Caki2 (cell line): Measurements from ENCODE around the gene SERGEF. TPM values are rescaled to one million over a fixed set of nuclear protein-coding genes. Genes with fewer than 3 reads are reported as not detected.
"Not testable (repeated sequence)": the region's sequence is repeated elsewhere in the genome, so short reads cannot be mapped to it uniquely, and the experiment has no call there.

ENCODE experiments used
- DNase-seq: peaks from one replicate; pipeline ENCODE4 v3.0.0-alpha.2; 2015; ENCODE audit warnings: low read depth
- in situ Hi-C: cut with HindIII; loops from 2 replicates; pipeline ENCODE4 v1.10.0; 2016; ENCODE audit warnings: low sequenced_read_pairs, low pct_unique_long_range_greater_than_20kb, mixed read lengths
- total RNA-seq: library from RNA; depleted of rRNA; stranded (reverse); fragments of >200 nt; shearing (Covaris generic); gene quantifications from 2 replicates; pipeline ENCODE4 v1.2.3, GENCODE V29; 2014; ENCODE audit warnings: low replicate concordance

The SERGEF gene
- total RNA-seq, 1 experiment from 2014 or later = 47.1 TPM

GRCh38 chr11:18005376-18006129 lies 7.3 kb downstream of the SERGEF start:
- in situ Hi-C loops = no loop called here

DNA sequence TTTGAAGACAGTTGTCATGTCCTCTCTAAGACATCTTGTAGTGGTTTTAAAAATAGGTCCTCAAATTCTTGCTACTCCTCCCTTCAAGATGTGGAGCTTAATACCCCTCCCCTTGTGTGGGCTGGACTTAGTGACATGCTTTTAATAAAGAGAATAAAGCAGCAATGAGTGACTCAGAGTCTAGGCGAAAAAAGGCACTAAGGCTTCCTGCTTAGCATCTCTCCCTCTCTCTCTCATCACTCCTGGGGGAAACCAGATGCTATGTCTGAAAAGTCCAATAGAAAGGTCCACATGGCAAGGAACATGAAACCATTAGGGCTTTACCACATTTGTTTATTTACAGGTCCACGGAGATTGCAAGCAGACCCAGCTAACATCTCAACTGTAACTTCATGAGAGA lies 11.7 kb downstream of the SERGEF start:
- in situ Hi-C loops = no loop called here

More at GRCh38 chr11:18005376-18006129, 7.3 kb downstream of the SERGEF start:
- no peak for DNase-seq

GRCh38 chr11:18000760-18001159 lies 12.1 kb downstream of the SERGEF start:
- in situ Hi-C loops = no loop called here
- no peak for DNase-seq

More for the DNA sequence above, 11.7 kb downstream of the SERGEF start:
- no peak for DNase-seq

DNA sequence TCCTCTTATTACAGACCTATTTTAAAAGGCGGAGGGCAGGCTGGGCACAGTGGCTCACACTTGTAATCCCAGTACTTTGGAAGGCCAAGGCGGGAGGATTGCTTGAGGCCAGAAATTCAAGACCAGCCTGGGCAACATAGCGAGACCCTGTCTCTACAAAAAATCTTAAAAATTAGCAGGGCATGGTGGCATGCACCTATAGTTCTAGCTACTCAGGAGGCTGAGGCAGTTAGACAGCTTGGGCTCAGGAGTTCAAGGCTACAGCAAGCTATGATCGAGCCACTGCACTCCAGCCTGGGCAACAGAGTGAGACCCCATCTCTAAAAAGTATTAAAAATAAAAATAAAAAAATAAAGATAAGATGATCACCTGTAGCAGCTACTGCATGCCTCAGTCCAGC lies 12.7 kb downstream of the SERGEF start:
- in situ Hi-C loops, DNase-seq: not testable (repeated sequence)

- no peak for DNase-seq
- in situ Hi-C loops = no loop called here
Measured at GRCh38 chr11:17992916-17993315, 19.9 kb downstream of the SERGEF start.

GRCh38 chr11:17991783-17992433 lies 20.9 kb downstream of the SERGEF start:
- DNase-seq = peak; percentile 21
- in situ Hi-C loops = no loop called here

DNA sequence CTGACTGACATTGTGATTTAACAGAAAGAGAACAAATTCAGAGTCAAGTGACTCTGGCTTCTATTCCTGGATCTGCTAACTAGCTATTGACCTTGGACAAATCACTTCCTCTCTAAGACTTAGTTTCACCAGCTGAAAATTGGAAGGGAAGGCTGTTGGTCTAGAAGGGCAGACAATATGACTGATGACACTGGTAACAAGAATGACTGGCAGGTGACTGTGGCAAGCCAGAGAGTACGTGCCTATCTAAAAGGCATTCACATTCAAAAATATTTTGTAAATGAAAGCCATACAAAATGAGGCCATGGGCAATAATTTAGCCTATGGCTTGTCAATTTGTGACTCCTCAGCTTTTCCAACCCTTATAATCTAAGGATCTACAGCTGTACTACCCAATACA lies 23.5 kb downstream of the SERGEF start:
- in situ Hi-C loops = no loop called here
- DNase-seq = no peak

DNA sequence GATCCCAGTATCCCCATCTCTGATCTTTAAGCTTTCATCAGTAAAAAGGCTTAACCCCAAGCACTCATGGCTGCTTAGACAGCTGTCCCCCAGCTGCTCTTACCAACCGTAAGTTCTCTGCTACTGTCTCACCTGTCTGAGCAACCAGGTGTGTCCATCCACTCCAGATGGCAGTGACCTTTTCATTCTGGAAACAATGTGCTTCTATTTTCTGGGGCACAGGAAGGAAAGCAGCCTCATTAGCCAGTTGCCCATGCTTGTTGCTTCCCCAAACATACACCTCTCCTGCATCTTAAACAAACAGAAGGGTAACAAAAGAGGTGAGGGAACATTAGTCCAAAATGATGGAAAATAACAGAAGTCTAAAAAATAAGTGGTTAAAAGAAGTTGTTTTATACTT lies 24.4 kb downstream of the SERGEF start:
- DNase-seq = no peak
- in situ Hi-C loops = no loop called here

DNA sequence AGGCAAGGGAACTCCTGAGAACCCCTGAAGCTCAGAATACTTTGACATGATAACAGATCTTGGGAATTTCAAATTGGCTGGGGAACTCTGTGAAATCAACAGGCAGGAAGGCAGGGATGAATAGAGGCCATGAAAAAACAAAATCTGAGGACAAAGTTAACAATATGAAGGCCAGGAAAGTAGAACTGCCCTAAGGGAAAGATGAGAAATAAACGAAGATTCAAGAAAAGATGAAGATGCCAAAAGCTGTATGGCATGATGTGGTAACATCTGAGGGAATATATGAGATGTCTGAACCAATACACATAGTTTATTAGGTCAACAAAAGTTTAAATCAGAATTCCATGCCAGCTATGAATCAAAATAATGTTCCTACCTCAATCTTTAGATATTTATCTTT lies 25.0 kb downstream of the SERGEF start:
- DNase-seq = no peak
- in situ Hi-C loops = no loop called here

DNA sequence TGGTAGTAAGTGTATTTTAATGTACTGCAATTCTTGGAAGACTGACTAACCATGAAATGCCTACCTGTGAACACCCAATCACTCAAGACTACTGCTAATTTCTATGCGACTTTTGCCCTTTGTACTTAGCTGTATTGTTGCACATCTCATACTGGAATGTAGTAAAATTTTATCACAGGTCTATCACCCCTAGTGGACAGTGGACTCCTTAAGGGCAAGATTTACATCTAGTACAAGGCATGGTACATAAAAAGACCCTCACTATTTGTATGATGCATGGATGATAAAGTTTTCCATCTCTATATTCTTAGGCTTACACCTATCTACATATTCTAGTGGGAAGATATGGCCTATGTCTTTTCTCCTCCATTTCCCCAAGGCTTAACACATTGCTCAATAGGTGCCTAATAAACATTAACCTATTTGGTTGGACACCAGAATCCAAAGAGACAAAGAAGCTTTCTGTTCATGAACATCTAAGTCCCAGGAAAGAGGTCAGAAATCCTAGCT lies 26.1 kb downstream of the SERGEF start:
- in situ Hi-C loops = no loop called here
- DNase-seq = no peak

DNA sequence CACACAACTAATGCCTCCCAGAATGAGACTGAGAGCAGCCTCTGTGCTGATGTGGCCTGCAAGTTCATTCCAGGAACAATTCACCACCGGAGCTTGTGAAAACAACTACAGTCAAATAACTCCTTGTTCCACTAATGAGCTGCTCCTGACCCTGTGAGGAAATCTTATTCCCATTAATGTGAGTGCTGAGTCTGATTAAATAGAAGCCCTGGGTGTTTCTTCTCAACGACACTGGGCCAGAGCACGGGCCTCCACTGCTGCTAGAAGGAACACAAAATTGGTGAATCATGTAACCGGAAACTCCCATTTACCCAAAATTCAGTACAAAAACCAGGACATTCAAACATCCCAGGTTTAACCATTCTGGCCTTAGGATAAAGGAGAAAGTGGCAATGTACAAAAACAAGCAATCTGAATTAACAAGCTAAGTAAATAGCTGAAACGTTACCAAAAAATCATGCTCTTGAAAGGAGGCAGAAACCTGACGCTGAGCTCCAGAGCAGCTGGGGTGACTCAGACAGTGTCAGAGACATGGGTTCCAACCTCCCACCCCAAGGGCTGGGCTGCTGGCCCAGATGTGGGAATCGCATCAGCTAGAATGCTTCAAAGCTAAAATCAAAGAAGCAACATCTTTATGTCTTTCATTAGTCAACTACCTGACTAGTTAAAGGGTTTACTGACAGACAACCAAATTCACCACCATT lies 26.7 kb downstream of the SERGEF start:
- in situ Hi-C loops = no loop called here
- no peak for DNase-seq

GRCh38 chr11:17985517-17985916 lies 27.3 kb downstream of the SERGEF start:
- in situ Hi-C loops = no loop called here
- DNase-seq = no peak

GRCh38 chr11:17983569-17983968 lies 29.3 kb downstream of the SERGEF start:
- no peak for DNase-seq
- in situ Hi-C loops = no loop called here

GRCh38 chr11:17979770-17980371 lies 33.0 kb downstream of the SERGEF start:
- DNase-seq = peak; percentile 21
- in situ Hi-C loops = loop anchor here (10.0 kb wide), 1 partner anchor 245 kb away; the partner anchor contains the start of gene KCNC1

DNA sequence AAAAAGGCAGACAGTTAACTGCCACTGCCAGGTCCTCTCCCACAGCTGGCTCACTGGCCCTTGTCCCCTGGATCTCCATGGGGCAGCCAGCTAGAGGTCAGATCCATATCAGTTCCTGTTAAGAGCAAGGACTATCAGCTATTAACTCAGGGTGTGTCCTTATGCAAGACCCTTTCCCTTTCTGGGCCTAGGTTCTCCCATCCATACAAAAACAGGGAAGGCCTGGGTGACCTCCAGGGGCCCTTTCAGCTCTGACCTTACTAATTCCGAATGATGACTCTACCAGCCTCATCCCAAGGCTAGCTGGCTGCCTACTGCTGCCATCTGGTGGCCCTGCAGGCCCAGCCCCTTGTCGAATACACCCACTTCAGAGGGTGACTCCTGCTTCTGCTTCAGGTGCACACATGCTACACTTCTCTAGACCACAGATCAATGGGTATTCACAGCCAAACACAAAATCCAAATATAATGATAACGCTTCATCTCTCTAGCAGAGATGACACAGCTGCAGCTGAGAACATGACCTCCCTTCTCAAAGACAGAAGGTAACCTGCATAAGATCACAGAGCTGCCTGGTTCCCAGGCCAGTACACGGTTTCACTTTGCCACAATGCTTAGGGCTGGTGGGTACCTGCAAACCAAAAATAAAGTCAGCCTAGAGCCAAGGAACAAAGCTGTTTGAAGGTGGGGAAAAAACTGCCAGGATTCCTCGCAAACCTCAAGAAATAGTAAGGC lies 34.1 kb downstream of the SERGEF start:
- DNase-seq = peak; percentile 27
- in situ Hi-C loops = loop anchor here (10.0 kb wide), 1 partner anchor 244 kb away; the partner anchor contains the start of gene KCNC1

DNA sequence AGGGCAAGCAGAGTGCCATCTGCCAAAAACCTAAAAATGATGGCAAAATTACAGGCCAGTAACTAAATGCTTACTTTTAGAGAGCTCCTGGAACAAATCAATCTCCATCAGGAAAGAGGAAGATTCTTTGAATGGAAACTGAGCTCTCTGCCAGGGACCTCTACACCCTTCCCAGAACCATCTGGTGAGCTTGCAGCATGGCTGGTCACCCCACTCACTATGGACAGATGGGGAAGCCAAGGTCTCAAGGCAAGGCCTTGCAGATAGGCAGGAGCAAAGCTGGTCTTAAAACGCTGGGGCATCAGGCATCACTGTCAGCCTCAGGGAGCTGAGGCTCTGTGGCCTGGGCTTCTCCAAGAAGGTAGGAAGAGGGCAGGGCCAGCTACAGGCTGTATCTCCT lies 36.2 kb downstream of the SERGEF start:
- no peak for DNase-seq
- in situ Hi-C loops = loop anchor here (10.0 kb wide), 1 partner anchor 242 kb away; the partner anchor contains the start of gene KCNC1

GRCh38 chr11:17974246-17974645 lies 38.6 kb downstream of the SERGEF start:
- no peak for DNase-seq
- in situ Hi-C loops = loop anchor here (10.0 kb wide), 1 partner anchor 239 kb away; the partner anchor contains the start of gene KCNC1

DNA sequence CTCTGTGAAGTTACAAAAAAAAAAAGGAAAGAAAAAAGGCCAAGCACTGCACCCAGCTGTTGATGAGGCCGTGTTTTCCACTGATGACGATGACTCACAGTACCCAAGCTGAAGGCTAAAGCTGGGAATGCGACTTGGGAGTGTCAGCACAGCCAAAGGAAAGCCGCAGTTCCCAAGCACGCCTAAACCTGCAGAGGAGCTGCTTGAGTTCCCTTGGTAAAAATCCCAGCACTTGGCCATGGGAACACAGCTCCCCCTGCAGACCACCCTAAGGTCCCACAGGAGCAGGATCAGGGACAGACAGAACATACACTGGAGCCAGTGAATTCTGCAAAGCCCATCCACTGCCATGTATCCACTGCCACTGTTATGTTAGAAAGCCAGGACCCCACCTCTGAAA lies 39.9 kb downstream of the SERGEF start:
- in situ Hi-C loops = loop anchor here (10.0 kb wide), 1 partner anchor 238 kb away; the partner anchor contains the start of gene KCNC1
- peak; percentile 15 for DNase-seq
